Measurements from ENCODE around the gene LRMDA. TPM values are rescaled to one million over a fixed set of nuclear protein-coding genes. Genes with fewer than 3 reads are reported as not detected.

The LRMDA gene
- total RNA-seq, 1 experiment from 2014 or later = 0.24 TPM

DNA sequence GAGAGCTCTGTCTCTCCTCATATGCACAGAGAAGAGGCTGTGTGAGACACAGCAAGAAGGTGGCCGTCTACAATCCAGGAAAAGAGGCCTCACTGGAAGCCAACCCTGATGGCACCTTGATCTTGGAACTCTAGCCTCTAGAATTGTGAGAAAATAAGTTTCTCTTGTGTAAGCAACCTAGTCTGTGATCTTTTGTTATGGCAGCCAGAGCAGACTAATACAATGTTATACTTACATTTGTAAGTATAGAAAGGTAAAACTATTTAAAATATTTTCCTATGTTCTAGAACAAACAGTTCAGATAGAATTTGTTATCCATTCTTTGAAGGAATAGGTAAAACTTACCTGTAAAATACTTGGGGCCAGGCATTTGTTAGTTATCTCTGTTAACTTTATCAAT is 53.3 kb downstream of the LRMDA start:
- no peak overlapping the region for H3K27ac ChIP-seq
- H3K4me1 ChIP-seq = no peaks in the 10 kb centered on the region
- no peaks in the 10 kb centered on the region for H3K36me3 ChIP-seq
- DNase-seq = no peak
- no peak overlapping the region for H3K4me3 ChIP-seq
- no peaks in the 10 kb centered on the region for H3K9me3 ChIP-seq (replicated peaks)
- no peaks in the 10 kb centered on the region for H3K27me3 ChIP-seq

DNA sequence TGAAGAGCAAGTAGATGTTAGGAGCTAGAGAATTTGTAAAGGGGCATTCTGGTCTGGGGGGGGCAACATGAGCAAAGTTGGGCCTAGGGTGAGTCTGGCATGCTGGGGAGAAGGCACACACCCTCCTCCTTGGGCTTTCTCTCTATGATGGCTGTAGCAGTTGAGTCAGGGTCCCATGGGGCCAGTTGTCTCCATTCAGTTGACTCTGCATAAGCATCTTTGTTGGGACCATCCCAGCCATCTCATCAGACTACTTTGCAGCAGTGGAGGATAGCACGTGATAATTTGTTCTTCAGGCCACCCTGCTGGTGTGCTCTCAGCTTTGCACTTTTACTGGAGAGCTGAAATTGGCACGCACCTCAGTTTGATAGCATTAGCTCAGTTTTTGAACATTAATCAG is 55.2 kb downstream of the LRMDA start:
- Histone ChIP-seq H3K27ac (no peak overlapping the region), H3K27me3 (0 out of 2 replicates have a peak, but pooled peaks cover 3% of the 10 kb centered on the region), H3K9me3 (replicated peaks) (no peaks in the 10 kb centered on the region), H3K4me1 (no peaks in the 10 kb centered on the region), H3K36me3 (no peaks in the 10 kb centered on the region), H3K4me3 (no peak overlapping the region)
- no peak for DNase-seq

DNA sequence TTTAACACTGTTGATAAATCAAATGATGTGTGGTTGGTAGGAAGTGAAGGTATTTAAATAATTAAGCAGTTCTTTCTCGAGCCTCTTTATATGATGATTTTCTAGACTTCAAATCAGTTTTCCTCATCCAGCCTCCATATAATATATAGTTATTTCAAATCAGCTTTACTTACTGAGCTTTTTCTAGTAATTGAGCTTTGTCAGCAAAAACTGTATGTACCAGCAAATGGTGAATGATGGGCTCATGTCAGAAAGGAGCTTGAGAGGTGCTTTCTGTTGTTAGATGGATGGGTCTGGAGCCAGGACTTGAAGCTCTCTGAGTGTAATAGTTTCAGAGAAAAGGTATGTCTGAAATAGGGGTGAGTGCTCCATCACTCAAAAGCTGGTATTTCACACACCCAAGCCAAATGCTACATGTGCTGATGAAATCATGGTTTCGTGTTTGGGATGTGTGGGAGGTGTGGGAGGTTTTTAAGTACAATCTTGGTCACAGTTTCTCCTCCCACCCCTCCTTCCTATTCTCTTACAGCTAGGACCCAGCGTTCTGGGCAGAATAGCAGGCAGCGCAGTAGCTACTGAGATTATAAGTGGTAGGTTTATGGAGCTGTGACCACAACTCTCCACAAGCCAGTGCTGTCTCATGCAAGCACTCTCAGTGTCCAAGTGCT is 55.8 kb downstream of the LRMDA start:
- Histone ChIP-seq H3K27ac (no peak overlapping the region), H3K4me1 (no peaks in the 10 kb centered on the region), H3K36me3 (no peaks in the 10 kb centered on the region), H3K4me3 (no peak overlapping the region), H3K9me3 (replicated peaks) (no peaks in the 10 kb centered on the region), H3K27me3 (0 out of 2 replicates have a peak, but pooled peaks cover 8% of the 10 kb centered on the region)
- no peak for DNase-seq

DNA sequence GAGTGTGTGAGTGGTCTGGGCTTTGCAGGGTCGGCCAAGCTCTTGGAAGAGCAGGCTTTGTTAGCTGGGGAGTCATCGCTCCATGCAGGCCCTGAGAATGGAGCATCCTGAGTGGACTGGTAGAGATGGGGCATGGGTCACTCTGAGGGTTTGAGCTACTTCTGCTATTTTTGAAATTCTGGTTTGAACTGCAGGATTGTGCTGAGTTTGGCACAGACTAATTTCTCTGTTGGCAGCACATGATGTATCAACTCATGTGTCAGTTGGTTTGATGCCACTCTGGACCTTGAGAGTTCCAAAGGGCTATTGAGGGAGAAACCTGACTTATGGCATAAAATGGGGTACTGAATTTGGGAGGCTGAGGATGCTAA is 56.3 kb downstream of the LRMDA start:
- Histone ChIP-seq H3K9me3 (replicated peaks) (no peaks in the 10 kb centered on the region), H3K27me3 (0 out of 2 replicates have a peak, but pooled peaks cover 9% of the 10 kb centered on the region), H3K4me3 (no peak overlapping the region)

DNA sequence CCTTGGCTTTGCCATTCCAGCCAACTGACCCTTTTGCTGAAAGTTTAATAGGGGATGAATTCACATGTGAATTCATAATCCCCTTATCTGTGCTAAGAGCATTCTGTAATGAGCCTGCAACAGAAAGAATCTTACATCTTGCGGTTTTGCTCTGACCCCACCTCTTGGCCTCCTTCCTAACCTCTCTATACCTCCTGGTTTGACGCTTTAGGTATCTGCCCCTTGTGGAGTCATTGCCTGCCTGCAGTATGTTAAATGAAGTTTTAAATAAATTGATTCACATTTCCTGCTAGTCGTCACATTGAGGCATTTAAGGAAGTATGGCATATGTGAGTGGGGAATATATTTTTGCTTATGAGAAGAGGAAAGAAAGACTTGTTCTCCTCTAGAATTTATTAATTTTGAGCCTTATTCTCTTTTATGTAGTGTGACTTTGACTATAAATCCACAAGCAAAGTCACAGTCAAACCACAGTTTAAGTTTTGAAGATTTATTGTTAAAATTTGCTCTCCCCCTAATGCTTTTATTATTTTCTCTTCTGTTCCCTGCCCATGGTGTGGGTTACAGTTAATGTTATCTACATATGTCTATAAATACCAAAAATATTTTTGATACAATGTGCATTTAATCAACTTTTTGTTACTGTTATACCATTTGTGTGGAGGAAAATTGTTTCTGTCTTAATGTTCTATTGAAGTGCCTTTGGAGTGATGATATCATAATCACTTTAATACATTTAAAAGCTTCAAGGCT is 60.9 kb downstream of the LRMDA start:
- no peak overlapping the region for H3K4me3 ChIP-seq
- DNase-seq = no peak
- H3K4me1 ChIP-seq = no peaks in the 10 kb centered on the region
- 0 out of 2 replicates have a peak, but pooled peaks cover 9% of the 10 kb centered on the region for H3K27me3 ChIP-seq
- H3K27ac ChIP-seq = no peak overlapping the region
- no peaks in the 10 kb centered on the region for H3K36me3 ChIP-seq
- no peaks in the 10 kb centered on the region for H3K9me3 ChIP-seq (replicated peaks)

More for the DNA sequence above, 56.3 kb downstream of the LRMDA start:
- Histone ChIP-seq H3K27ac (no peak overlapping the region), H3K4me1 (no peaks in the 10 kb centered on the region), H3K36me3 (no peaks in the 10 kb centered on the region)
- DNase-seq = no peak

DNA sequence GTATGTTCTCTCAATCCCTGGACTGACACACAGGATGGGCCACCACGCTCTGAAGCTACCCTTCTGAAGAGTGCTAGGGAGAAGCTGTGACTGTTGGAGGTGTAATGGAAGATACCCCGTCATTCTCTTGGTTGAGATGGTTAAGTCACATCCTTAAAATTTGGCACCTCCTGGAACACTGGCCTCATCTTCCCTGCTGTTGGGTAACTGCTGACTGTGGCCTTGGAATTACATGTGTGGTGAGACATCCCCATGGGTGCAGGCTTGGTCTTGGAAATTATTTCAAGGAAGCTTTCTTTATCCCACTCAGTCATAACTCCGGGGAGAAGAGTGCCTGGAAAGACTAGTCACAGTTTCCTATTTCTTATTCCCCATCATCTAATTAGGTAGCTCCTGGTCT is 62.0 kb downstream of the LRMDA start:
- H3K4me1 ChIP-seq = no peaks in the 10 kb centered on the region
- DNase-seq = no peak
- H3K27me3 ChIP-seq = 0 out of 2 replicates have a peak, but pooled peaks cover 9% of the 10 kb centered on the region
- H3K27ac ChIP-seq = no peak overlapping the region
- no peaks in the 10 kb centered on the region for H3K36me3 ChIP-seq
- no peaks in the 10 kb centered on the region for H3K9me3 ChIP-seq (replicated peaks)
- no peak overlapping the region for H3K4me3 ChIP-seq

DNA sequence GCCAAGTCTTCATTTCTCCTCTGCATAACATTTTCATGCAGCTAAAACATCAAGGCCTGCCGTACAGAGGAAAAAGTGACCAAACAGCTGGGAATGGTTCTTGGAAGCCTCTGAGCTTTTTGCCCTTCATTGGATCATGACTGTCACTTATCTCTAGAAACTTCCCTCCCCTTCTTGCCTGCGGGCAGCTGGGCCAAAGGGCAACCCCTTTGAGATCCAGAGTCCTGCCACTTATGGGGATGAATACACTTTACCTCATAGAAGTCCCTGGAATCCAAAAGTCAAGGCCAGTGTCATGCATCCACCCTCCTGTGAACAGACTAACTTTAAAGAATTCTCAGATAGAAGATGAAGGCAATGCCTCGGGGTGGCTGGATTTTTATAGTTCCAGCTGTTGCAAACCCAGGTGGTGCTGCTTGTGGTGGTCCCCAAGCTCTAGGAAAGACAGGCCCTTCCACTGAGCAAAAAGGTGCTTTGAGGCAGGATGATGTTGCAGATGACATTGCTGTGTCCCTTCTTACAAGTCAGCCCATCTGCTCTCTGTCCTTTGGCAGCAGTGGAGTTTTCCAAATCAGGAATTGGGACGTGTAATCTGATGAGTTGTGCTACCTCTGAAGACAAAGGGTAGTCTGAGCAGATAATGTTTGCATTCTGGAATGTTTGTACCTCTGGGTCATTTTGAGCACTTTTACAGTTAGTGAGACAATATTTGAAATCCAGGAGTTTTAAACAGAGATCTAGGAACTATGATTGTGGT is 64.2 kb downstream of the LRMDA start:
- Histone ChIP-seq H3K36me3 (no peaks in the 10 kb centered on the region), H3K4me3 (no peak overlapping the region), H3K27me3 (0 out of 2 replicates have a peak, but pooled peaks cover 5% of the 10 kb centered on the region), H3K27ac (no peak overlapping the region), H3K9me3 (replicated peaks) (no peaks in the 10 kb centered on the region), H3K4me1 (no peaks in the 10 kb centered on the region)
- no peak for DNase-seq

DNA sequence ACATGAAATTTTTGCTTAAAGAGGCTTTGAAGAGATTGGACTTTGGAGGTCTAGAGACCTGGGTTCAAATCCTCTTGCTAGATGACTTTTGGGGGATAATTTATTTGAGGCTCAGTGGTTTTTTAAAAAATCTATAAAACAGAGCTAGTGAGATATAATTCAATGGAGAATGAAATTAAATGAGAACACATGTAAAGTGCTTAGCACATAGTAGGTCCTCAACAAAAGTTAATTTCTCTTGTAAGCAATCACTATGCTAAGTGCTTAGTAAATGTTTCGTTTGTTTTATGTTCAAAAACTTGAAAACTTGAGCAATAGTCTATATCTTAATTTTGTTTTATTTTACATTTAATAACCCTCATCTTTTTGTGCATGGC is 64.8 kb downstream of the LRMDA start:
- Histone ChIP-seq H3K4me1 (no peaks in the 10 kb centered on the region), H3K27me3 (0 out of 2 replicates have a peak, but pooled peaks cover 5% of the 10 kb centered on the region), H3K27ac (no peak overlapping the region), H3K4me3 (no peak overlapping the region), H3K9me3 (replicated peaks) (no peaks in the 10 kb centered on the region), H3K36me3 (no peaks in the 10 kb centered on the region)
- DNase-seq = no peak

DNA sequence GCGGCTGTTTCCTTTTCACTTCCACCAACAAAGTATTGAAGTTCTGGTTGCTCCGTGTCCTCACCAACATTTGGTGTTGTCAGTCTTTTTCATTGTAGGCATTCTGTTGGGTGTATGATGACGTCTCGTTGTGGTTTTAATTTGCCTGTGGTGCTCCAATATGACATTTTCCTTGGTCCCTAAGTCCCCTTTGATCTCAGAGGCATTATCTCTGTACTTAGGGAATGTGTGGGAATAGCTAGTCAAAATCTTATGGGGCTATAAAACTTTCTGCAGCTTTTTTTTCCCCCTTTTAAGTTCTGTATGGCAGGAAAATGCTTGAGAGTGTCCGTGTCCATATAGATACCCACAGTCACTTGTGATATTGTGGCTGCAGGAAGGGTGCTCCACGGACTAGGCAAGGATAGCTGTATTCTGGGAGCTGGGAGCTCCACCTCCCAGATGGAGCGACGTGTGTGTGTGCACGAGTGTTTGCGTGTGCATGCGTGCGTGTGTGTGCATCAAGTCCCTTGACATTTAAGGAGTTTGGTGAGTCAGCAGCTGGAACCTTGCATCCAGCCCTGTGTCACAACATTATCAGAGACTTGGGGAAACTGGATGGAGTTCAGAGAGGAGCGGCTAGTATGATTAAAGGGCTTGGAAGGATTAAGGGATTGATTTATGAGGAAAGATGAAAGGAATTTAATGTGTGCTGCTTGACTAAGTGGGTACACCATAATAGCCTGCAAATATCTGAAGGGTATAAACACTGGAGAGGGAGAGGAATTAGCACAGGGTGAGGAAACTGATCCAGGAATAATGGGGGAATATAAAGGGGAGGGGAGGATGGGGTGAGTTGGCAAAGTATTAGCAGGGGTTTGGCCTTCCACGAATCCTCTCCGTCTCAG is 66.8 kb downstream of the LRMDA start:
- no peak overlapping the region for H3K27ac ChIP-seq
- H3K4me1 ChIP-seq = no peaks in the 10 kb centered on the region
- DNase-seq = peak in 1 of 2 experiments; percentile 32
- no peaks in the 10 kb centered on the region for H3K36me3 ChIP-seq
- no peak overlapping the region for H3K4me3 ChIP-seq
- H3K9me3 ChIP-seq (replicated peaks) = no peaks in the 10 kb centered on the region
- no peaks in the 10 kb centered on the region for H3K27me3 ChIP-seq

DNA sequence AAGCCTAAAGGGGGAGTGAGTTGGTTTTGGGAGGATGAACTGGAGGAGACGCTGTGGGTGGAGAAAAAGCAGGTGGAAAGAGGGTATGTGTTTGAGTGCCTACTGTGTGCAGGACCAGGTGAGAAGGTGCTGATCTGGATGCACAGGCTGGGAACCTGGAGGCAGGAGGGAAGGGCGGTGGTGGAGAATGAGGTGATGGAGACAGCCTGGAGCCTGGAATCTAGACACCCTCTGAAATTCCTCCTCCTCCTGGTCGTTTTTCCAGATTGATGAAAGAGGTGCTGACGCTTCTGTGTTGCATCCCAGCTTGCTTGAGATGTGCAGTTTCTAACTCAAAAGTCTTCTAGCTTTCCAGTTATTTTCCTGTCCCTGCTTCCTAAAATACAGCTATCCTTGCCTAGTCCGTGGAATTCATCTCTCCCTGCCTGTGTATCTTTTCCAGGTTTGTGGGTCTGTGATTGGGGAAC is 67.5 kb downstream of the LRMDA start:
- Histone ChIP-seq H3K27ac (no peak overlapping the region), H3K4me3 (no peak overlapping the region), H3K9me3 (replicated peaks) (no peaks in the 10 kb centered on the region), H3K27me3 (no peaks in the 10 kb centered on the region), H3K36me3 (no peaks in the 10 kb centered on the region), H3K4me1 (no peaks in the 10 kb centered on the region)
- DNase-seq = no peak

DNA sequence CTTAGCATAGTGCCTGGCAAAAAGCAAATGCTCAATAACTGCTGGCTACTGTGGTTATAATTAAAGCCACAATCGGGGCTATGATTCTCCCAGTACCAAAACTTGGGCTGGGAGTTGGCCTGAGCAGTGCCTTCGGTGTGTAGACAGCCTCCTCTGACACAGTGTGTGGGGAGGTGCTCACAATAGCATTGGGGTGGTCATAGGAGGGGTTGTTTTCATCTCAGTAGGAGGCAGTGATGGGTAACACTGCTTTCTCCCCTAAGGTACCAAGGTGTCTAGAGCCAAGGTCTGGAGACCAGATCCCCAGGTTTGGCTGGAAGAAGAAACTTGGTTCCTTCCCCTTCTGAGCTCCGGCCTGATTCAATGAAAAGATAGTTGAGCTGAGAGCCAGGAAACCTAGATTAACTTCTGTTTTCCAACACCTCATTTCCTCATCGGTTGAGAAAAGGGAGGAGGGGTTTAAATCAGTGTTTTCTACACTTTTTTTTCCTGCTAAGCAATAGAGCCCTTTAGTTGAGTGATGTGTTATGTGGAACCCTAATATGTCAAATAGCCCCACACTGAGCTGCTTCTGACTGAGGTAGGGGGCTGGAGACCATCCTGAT is 68.2 kb downstream of the LRMDA start:
- no peak for DNase-seq
- Histone ChIP-seq H3K27ac (no peak overlapping the region), H3K4me3 (no peak overlapping the region), H3K36me3 (no peaks in the 10 kb centered on the region), H3K4me1 (no peaks in the 10 kb centered on the region), H3K27me3 (no peaks in the 10 kb centered on the region), H3K9me3 (replicated peaks) (no peaks in the 10 kb centered on the region)

DNA sequence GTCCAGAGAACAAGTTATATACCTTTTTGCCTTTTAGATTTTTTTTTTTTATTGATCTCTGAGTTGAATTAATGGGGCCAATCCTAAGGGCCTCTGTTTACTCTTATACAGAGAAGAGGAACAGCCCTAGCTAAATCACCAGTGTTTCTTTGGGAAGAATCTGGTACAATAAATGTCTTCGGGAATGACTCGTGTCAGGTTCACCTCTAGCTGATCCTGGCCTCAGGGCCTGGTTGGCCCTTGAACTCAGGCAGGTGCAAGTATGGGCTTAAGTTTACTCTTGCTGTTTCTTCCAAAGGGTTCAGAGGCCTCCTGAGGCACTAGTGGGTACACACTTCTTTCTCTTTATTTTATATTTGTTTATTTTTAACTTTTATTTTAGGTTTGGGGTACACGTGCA is 71.0 kb downstream of the LRMDA start:
- H3K4me1 ChIP-seq = no peaks in the 10 kb centered on the region
- no peaks in the 10 kb centered on the region for H3K36me3 ChIP-seq
- no peak overlapping the region for H3K27ac ChIP-seq
- H3K27me3 ChIP-seq = no peaks in the 10 kb centered on the region
- no peak for DNase-seq
- no peaks in the 10 kb centered on the region for H3K9me3 ChIP-seq (replicated peaks)
- H3K4me3 ChIP-seq = no peak overlapping the region

DNA sequence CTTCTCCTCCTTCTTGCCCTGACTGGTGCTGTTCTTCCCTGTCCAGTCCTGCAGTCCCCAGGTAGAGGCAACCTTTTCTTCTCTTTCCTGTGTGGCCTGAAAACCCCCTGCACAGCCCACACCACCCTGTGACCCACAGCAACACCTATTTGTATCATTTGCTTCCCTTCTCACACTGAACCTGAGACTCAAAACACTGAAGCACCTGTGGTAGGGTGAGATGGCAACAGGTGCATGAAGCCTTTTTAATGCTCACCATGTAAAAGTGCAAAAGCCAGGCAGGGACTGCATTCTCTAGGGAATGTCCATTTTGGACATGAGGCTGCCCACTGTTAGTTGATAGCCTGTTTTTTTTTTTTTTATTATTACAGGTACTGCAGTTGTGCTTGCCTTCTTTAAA is 71.4 kb downstream of the LRMDA start:
- H3K36me3 ChIP-seq = no peaks in the 10 kb centered on the region
- DNase-seq = no peak

DNA sequence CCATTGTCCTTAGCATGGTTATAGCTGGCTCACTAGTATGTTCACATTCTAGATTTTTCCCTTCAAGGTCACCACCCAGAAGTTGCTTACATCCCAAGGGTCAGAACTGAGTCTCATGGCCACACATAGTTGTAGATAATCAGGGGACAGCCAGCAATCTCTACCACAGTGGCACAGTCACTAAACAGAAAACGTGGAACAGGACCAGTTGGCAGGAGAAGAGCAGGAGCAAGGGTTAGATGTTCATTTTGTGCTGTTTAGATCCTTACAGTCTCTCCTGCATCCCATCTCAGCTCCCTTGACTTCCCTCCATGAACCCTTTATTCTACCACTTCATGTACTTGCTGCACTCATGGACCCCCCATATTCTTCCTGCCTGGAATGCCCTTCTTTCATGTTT is 73.9 kb downstream of the LRMDA start:
- Histone ChIP-seq H3K4me3 (no peak overlapping the region), H3K9me3 (replicated peaks) (no peaks in the 10 kb centered on the region), H3K36me3 (no peaks in the 10 kb centered on the region), H3K27ac (no peak overlapping the region), H3K27me3 (no peaks in the 10 kb centered on the region), H3K4me1 (no peaks in the 10 kb centered on the region)
- no peak for DNase-seq

More for the DNA sequence above, 71.4 kb downstream of the LRMDA start:
- no peaks in the 10 kb centered on the region for H3K27me3 ChIP-seq
- no peaks in the 10 kb centered on the region for H3K9me3 ChIP-seq (replicated peaks)
- H3K4me3 ChIP-seq = no peak overlapping the region
- H3K4me1 ChIP-seq = no peaks in the 10 kb centered on the region
- no peak overlapping the region for H3K27ac ChIP-seq

All from SJCRH30 (cell line).